HG02884 (cell line): Measurements from ENCODE around the gene SH3PXD2A.

Experiments
- ATAC-seq: cut with Tn5 transposase; IDR thresholded peaks from one replicate; pipeline ENCODE4 v1.9.1; 2021; ENCODE audit warnings: mild to moderate bottlenecking, moderate library complexity; ENCODE audit not compliant: unreplicated experiment

Gene SH3PXD2A

DNA sequence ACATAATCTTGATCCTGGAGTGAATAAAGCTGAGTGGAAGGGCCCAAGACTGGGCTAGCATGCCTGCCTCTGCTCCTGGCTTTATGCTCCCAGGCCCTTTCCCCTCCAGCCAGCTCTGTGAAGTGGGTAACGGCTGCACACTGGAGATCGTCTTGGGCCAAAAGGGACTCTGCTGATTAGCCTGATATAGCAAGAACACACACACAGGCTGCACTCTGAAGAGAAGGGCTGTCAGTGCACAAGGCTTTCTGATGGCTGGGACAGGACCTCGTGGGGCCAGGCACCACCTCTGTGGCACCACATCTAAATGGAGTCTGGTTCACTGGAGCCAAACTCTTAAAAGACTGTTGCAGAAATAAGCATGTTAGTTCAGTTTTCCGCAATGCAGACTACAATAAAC, 200.5 kb downstream of the SH3PXD2A start:
- ATAC-seq: no peak

DNA sequence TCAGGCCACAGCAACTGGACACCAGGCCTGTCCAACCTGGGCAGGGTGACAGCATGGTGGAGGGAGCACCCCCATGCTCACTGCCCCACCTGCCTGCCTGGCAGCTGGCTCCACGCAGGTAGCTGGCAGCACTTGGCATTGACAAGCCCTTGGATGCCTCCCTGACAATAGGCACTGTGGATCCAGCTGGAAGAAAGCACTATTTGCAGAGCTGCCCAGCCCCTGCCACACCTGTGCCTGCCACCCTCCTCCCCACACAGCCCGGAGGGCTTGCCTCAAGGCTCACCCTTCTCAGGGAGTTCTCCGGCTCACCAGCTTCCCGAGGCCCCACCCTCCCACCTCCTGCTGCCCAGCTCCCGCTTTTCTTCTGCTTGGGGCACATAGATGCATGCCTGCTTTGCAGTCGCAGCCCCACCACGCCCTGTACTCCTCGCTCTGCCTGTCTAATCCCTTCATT, 201.8 kb downstream of the SH3PXD2A start:
- no peak for ATAC-seq

DNA sequence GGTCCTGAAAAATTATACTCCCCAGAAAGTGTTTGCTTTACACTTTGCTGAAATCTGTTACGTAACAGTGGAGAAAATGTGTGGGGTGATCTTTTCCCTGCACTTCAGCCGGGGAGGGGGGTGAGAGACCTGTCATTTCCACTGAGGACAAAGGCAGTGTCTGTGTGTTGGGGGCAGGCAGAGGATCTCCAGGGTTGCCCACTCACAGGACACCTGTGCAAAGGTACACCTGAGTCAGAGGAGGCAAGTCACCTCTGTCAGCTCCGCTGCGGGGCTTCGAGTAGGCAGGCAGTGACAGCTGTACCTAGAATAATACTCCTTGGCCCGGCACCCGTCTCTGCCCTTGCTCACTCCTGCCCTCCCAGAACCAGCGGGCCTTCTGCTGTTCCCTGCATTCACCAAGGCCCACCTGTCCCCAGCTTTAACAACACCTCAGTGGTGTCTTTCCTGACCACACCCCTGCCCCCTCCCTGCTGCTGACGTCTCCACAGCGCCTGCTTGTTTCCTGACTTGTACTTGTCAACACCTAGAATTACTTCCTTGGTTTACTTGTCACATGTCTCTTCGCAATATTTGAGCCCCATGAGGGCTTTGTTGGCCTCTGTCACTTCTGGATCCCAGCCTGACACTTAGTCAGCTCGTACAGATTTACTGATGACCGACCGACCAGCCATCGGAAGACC, 202.6 kb downstream of the SH3PXD2A start:
- no peak for ATAC-seq

DNA sequence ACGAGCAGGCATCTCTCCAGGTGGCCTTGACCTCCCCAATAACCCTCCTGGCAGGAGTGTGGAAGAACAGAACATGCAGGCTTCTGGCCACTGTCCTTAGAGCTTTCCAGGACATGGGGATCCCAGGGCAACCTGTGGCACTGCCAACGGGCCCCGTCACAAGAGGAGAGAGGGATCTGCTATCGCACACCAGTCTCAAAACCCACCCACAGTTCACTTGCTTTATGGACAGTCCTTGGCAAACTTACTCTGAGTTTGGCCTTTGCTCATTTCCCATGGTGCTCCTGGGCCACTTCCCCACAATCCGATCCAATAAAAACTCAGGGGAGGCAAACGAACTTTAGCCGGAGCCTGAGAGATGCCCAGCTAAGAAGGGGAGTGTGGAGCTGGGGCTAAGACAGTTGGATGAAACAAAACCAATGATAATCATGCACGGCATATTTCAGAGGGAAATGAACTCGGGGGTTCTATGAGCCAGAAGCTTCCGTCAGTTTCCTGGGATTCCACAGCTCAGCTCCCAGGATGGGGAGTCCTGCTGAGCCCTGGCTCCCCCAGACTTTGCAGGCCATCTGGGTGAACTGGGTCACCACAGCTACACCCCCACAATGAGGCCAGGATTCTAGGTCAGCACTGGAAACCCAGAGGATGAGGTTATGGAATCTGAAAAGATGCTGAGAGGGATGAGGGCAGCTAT, 203.4 kb downstream of the SH3PXD2A start:
- ATAC-seq: no peak

DNA sequence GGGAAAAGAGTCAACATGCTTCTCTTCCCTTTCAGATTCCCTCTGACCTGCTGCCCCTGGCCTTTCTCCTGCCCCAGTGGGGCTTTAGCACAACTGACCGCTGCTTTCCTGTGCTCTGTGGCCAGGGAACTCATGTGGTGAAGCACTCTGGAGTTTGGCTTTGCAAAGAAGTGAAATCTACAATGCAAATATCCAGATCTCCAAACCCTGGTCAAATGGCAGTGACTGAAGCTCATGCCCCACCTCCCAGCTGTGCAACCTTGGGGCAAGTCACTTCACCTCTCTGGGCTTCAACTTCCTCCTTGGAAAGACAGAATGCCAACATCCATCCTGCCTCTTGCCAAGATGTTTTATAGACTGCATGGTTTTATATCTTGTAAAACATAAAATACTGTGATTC, 204.0 kb downstream of the SH3PXD2A start:
- ATAC-seq: no peak

DNA sequence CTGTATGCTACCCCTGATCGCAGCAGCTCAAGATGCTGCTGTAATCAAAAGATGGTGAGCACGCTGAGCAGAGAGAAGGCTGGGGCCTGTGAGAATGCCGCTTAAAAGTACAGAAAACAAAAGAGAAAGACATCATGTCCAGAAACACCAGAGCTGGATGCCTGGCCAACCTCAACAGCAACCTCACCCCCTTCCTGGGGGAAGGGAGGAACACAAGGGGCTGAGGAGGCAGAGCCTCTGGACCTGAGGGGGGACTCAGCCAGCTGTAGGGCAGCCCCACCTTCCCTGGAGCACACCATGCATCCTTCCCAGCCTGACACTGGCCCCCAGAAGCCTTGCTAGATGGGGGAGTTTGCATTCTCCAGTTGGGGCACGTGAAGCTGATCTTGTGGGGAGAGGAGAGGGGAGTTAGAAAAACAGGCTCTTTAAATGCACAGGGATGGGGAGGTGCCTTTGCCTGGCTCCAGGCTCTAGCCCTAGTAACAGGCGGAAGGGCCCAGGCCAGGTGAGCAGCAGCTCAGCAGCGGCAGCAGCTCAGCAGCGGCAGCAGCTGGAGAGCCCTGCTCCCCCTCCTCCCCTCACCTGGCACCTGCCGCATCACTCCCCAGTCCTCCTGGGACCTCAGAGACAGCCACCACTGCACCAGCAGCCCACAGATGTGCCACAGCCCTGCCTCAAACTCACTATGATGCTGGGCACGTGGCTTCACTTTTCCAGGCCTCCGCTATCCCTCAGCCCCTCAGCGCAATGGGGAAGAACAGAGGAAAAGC, 205.5 kb downstream of the SH3PXD2A start:
- no peak for ATAC-seq

DNA sequence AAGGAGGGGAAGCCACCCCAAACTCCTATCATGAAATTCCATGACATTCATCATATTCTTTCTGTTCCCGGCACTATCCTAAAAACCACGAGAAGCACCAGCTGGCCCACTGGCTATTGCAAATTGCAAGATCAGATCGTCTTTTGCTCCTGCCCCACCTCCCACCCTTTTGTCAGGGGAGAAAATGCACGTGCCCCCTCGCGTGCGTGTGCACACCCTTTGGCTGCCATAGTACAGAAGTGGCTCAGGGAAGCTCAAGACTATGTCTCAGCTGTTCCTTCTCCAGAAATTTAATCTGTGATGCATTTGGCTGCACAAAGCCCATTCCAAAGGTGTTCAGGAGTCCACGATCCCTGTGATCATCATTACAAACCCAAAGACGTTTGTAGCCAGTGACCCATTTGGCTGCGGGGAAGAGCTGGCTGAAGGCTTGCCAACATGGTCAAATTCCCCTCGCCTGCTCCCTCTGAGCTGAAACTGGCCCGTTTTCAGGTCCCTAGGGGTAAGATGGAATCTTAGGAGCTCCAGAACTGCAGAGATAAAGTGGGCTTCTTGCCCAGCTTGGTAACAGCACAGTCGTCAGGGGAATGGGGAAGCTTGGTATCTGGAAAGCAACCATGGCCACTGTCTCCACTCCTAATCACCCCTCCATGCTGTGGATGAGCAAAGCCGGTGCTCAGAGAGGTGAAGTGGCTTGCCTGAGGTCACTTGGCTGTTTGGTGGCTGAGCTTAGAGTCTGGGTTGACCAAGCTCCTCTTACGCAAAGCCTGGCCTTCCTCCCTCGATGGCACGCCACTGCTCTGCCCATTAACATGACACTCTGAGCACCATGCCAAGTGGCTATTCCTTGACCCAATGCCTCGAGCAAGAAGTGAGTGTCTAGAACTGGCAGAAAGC, 206.5 kb downstream of the SH3PXD2A start:
- no peak for ATAC-seq

DNA sequence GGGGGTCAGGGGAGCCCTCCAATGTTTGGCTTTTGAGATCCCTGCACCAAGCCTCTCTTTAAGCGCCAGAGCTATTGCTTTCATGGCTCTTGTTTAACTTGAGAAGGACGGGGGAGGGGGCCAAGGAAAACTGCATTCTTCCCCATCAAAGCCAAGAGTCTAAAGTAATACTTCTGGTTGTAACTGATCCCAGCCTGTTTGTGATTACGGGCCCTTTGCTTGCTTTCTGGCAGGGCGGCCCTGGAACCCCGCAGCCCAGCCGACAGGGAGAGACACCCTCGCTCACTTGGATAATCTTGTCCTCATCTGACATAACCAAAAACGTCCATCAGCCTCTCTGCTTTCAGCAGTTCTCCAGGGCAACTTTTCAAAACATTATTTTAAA, 207.1 kb downstream of the SH3PXD2A start:
- no peak for ATAC-seq

DNA sequence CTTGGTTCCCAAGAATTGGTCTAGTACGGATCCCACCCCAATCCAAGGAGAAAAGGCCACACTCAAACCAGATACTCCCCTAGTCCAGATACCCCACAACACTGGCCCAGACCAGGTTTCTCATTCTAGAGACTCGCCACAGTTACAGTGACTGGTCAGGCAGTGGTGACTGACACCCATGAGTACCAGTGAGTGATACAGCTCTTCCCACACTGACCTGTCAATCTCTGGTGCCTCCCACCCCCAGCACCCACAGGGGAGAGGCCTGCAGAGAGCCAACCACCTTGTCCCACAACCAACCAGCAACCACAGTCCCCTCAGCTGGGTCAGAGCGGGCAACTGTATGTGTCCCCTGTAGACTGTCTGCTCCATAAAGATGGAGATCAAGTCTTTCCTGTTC, 209.1 kb downstream of the SH3PXD2A start:
- no peak for ATAC-seq

DNA sequence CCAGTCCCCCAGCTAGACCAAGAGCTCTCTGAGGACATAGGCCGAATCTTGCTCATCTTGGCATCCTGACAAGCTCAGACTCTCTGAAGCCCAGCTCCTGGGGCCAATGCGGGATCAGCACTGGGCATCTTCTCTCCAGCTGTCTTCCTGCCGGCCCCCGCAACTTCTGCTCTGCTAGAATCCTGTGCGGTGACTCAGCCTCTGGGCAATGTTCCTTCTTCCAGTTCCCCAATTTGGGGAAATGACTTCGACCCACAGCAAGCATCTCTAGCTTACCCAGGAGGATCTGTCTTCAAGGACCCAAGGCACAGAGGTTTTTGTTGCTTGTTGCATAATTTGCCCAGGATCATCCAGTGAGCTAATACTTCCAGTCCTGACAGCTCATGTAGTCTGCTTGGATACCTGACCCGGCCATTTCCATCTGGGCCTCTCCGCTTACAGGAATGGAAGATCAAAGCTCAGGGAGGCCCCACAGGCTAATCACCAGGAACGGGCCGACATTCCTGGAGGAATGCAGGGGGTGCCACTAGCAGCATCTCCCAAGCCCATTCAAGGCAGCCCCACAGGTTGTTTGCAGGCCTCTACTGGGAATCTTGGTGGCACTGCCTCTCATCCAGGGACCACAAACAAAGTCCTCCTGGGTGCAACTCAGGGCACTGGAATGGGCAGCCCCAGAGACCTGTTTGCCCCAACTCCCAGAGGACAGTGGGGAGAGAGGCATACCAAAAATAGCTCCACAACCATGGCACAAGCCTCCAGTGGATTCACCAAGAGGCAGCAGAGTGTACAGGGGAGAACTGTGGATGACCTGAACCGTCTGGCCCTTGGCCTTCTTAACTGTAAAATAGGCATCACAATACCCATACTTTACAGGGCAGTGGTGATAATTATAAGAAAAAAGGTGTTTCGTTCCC, 210.0 kb downstream of the SH3PXD2A start:
- ATAC-seq: no peak

DNA sequence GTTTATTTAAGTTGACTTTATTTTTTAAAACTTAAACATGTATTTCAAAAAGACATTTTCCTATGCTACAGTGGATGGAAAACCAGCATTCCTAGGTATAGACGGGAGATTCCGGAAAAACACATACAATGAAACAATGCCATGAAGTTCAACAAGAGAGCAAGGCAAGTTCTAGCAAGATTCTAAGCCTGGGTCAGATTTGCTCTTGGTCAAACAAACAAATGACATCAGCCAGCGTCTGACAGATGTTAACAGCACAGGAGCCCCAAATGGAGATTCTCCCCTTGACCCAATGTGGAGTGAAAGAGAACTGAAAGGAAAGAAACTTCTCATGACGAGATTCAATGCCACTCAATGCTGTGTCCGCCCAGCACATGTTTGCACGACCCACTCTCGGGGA, 212.0 kb downstream of the SH3PXD2A start:
- ATAC-seq: no peak

DNA sequence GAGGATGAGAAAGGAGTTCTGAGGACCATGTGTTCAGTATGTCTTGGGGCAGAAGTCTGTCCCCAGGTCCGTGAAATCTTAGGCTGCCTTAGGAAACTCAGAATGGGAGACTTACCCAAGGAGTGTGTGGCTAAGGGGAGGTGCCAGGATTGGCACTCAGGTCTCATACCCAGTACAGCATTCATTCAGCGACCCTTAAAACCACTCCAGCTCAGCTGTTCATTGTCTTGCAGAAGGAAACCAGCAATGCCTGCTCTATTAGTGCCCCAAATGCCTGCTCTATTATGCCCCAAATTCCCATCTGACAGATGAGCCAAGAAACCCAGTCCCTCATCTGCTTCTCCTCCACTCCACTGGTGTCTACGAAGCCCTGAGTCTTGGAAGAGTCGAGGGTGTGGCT, 214.1 kb downstream of the SH3PXD2A start:
- ATAC-seq: no peak

DNA sequence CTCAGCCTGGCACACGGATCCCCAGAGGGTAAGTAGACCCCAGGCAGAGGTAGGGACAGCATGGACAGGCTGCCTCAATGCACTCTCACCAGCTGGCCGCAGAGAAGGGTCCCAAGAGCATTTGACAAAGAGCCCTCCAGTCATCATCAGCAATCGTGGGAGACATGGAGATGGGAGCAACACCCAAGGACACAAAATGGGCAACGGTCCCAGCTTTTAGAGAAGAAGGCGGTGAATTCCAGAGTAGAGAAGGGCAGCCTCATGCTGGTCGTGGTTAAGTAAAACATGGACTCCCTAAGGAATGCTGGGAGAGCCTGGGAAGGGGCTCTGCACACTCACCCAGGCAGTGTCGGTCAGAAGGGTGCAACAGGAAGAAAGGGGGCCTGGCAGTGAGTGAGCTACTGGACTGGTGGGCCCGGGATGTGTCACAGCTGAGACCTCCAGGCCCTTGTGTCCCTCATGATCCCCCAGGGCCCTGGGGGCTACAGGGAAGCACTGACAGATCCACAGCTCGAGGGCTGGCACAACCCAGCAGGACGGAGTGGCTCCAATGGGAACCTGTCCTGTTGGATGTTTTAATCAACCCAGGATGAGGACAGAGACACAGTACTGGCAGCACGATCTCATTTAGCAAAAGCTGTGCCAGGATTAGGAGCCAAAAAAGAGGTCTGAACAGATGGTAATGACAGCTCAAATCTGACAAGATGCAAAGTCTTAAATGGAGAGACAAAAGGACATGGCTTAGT, 214.8 kb downstream of the SH3PXD2A start:
- no peak for ATAC-seq

DNA sequence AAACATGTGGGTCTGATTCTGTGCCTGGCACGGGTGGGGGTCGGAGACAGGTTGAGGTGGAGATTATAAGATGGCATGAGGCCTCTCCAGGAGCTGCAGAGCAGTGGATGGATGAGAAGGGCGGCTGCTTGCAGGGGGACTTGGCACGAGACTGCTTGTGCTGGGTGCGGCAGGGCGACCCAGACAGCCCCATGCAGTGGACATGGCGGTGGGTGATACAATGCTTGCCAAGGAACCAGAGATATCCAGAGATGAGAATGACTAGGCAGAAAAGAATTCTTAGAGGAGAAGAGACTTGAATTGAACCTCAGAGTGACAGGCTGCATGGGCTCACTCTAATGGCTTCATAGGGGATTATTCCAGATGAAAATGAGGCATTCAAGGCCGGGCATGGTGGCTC, 216.4 kb downstream of the SH3PXD2A start:
- no peak for ATAC-seq

DNA sequence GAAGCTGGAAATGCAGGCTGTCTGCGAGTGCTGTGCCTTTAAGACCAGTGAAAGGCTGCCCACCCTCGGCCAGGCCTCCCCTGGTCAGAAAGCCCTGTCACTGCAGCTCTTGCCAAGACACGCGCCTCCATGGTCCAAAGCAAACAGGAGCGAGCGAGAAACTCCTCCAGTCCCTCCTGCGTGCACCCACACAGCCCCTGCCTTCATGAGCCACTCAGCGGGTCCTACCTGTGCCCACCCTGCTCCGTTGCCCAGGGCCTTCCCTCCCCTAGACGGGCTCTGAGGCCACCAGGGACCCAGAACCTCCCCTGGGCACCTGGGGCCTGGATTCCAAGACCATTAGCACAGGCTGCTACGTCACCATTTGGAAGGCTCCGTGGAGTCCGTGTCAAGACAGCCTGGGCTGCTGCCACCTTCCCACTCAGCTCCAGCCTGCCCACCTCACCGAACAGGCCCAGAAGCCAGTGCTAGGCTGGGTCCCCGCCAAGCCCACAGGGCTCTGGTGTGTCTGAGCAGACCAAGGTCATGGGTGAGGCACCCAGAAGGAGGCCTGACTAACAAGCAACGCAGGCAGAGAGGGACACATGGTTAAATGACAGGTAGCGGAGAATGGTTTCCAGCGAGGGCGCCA, 217.3 kb downstream of the SH3PXD2A start:
- no peak for ATAC-seq

DNA sequence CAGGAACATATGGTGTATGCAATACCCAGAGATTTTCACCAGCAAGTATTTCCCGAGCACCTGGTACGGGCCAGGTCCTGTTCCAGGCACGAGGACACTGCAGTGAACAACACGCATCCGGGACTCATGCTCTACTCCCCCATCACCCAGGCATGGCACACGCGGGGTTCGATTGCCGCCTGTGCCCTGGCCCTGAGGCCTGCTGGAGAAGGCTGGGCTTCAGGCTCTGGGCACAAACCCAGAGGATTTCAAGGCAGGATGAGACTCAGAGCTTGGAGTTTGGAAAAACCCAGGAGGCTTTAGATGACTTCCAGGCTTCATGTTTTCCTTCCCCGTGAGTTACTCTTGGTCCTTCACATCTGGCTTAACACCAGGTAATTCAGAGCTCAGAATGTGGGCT, 218.4 kb downstream of the SH3PXD2A start:
- no peak for ATAC-seq

DNA sequence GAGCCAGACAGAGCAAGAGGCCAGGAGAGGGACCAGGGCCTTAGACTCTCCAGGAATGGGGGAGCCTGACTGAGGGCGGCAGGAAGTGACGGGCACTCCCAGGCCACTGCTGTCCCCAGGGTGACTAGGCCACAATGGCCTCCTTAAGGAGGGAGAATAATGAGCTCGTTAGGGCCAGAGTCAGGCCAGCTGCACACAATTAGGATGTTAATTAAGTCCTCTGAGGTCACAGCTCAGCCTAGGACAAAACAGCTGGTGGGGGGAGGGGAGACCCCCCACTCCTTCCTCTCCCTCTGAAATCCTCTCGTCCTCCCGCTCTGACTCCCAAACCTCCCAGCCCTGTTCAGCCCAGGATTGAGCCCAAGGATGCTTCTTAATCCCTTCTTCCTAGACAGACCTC, 218.9 kb downstream of the SH3PXD2A start:
- ATAC-seq: no peak

DNA sequence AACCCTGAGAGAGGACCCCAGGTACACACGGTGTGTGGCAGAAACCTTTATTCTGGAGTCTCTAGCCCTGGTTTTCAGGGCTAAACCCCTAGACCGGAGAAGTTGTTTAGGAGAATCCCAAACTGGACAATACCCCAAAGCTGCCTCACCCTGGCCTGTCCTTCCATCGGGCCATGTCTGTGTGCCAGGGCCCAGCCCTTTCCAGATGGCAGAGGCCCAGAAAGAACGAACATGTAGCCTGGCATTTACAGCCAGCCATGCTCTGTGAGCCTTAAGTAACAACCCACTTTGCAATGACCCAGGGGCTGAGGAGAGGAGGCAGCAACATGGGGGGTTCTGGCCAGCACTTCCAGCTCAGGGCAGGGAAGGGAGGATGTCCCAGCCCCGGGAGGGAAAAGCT, 219.8 kb downstream of the SH3PXD2A start:
- ATAC-seq: no peak

DNA sequence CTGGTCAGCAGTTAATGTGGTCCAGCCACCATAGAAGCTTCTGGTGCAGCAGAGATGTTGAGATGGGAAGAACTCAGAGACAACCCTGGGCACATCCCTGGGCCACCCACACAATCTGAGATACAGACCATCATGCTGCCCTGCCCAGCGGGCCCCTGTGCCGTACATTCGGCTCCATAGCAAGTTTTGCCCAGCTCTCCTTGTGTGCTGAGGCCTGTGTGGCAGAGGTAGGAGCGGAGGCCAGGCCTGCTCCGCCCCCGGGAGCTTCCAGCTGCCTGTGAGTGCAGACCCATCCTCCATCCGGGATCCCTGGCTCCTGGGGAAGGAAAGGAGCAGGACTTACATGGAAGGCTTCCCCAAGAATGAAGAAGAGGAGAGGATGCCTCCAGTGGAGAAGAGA, 221.5 kb downstream of the SH3PXD2A start:
- no peak for ATAC-seq
